ENCODE data around the gene PEDS1.
"Not testable (repeated sequence)": the region's sequence is repeated elsewhere in the genome, so short reads cannot be mapped to it uniquely, and the experiment has no call there.

Gene PEDS1

GRCh38 chr20:50153500-50154377 lies at the start of gene PEDS1:
PEDS1 (minus strand) TSS chr20:50153723; CDS start chr20:50153637, 86 bp downstream.
- Histone ChIP-seq H3K9ac (ENCODE audit: low read length) (peak within 1 kb of the TSS; percentile 84), H3K27me3 (ENCODE audit: control insufficient read depth, insufficient read depth, low read length) (no peaks in the 10 kb centered on the region; the same call in 1 of the 2 replicates), H3K4me1 (ENCODE audit: control insufficient read depth, insufficient read depth, low read length) (peaks cover 30% of the 10 kb centered on the region), H3K36me3 (ENCODE audit: control insufficient read depth, insufficient read depth, low read length) (peaks cover 13% of the 10 kb centered on the region), H3K27ac (ENCODE audit: low read depth, low read length) (peak within 1 kb of the TSS; percentile 76; the same call in 1 of the 2 replicates), H3K4me3 (ENCODE audit: low read depth, low read length) (peak within 1 kb of the TSS; percentile 79), H3K9me3 (ENCODE audit: control insufficient read depth, insufficient read depth, low read depth, low read length) (no peaks in the 10 kb centered on the region)

DNA sequence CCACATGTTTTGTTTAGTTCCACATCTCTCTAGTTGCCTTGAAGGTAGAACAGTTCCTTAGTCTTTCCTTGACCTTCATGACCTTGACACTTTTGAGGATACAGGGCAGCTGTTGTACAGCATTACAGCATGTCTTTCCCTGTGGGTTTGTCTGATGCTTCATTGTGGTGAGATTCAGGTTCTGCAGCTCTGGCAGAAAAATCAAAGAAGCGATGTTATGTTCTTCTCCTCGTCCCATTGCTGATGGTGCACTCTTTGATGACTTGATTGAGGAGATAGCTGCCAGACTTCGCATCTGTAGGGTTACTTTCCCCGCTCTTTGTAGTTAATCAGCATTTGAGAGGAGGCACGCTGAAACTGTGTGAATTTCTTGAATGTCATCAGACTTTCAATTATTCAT lies 49.2 kb upstream of the PEDS1 start:
- H3K4me3 ChIP-seq (ENCODE audit: low read depth, low read length): no peak overlapping the region
- no peak overlapping the region for H3K27ac ChIP-seq (ENCODE audit: low read depth, low read length)
- peaks cover 20% of the 10 kb centered on the region for H3K9me3 ChIP-seq (ENCODE audit: control insufficient read depth, insufficient read depth, low read depth, low read length)
- H3K4me1 ChIP-seq (ENCODE audit: control insufficient read depth, insufficient read depth, low read length): 0 out of 2 replicates have a peak, but pooled peaks cover 5% of the 10 kb centered on the region
- no peaks in the 10 kb centered on the region for H3K27me3 ChIP-seq (ENCODE audit: control insufficient read depth, insufficient read depth, low read length)
- no peaks in the 10 kb centered on the region for H3K36me3 ChIP-seq (ENCODE audit: control insufficient read depth, insufficient read depth, low read length)
- H3K9ac ChIP-seq (ENCODE audit: low read length): no peak overlapping the region

GRCh38 chr20:50201710-50202109 lies 48.2 kb upstream of the PEDS1 start:
- H3K9ac ChIP-seq (ENCODE audit: low read length); H3K36me3 ChIP-seq (ENCODE audit: control insufficient read depth, insufficient read depth, low read length); H3K4me1 ChIP-seq (ENCODE audit: control insufficient read depth, insufficient read depth, low read length): not testable (repeated sequence)

GRCh38 chr20:50200482-50201104 lies 47.1 kb upstream of the PEDS1 start:
- Histone ChIP-seq H3K27me3 (ENCODE audit: control insufficient read depth, insufficient read depth, low read length) (no peaks in the 10 kb centered on the region), H3K4me1 (ENCODE audit: control insufficient read depth, insufficient read depth, low read length) (peaks cover 6% of the 10 kb centered on the region; the same call in 1 of the 2 replicates), H3K9ac (ENCODE audit: low read length) (no peak overlapping the region), H3K36me3 (ENCODE audit: control insufficient read depth, insufficient read depth, low read length) (no peaks in the 10 kb centered on the region), H3K27ac (ENCODE audit: low read depth, low read length) (no peak overlapping the region), H3K9me3 (ENCODE audit: control insufficient read depth, insufficient read depth, low read depth, low read length) (peaks cover 20% of the 10 kb centered on the region), H3K4me3 (ENCODE audit: low read depth, low read length) (no peak overlapping the region)

More at GRCh38 chr20:50201710-50202109, 48.2 kb upstream of the PEDS1 start:
- not testable (repeated sequence) for H3K27me3 ChIP-seq (ENCODE audit: control insufficient read depth, insufficient read depth, low read length); H3K4me3 ChIP-seq (ENCODE audit: low read depth, low read length); H3K27ac ChIP-seq (ENCODE audit: low read depth, low read length)
- H3K9me3 ChIP-seq (ENCODE audit: control insufficient read depth, insufficient read depth, low read depth, low read length): peaks cover 20% of the 10 kb centered on the region

GRCh38 chr20:50199703-50200102 lies 46.2 kb upstream of the PEDS1 start:
- H3K4me1 ChIP-seq (ENCODE audit: control insufficient read depth, insufficient read depth, low read length): peaks cover 15% of the 10 kb centered on the region; the same call in 1 of the 2 replicates
- no peaks in the 10 kb centered on the region for H3K36me3 ChIP-seq (ENCODE audit: control insufficient read depth, insufficient read depth, low read length)
- no peak overlapping the region for H3K4me3 ChIP-seq (ENCODE audit: low read depth, low read length)
- no peaks in the 10 kb centered on the region for H3K27me3 ChIP-seq (ENCODE audit: control insufficient read depth, insufficient read depth, low read length)
- H3K27ac ChIP-seq (ENCODE audit: low read depth, low read length): no peak overlapping the region
- H3K9ac ChIP-seq (ENCODE audit: low read length): no peak overlapping the region
- H3K9me3 ChIP-seq (ENCODE audit: control insufficient read depth, insufficient read depth, low read depth, low read length): peaks cover 20% of the 10 kb centered on the region

- H3K27ac ChIP-seq (ENCODE audit: low read depth, low read length): no peak overlapping the region
Measured at GRCh38 chr20:50198716-50199115, 45.2 kb upstream of the PEDS1 start.

DNA sequence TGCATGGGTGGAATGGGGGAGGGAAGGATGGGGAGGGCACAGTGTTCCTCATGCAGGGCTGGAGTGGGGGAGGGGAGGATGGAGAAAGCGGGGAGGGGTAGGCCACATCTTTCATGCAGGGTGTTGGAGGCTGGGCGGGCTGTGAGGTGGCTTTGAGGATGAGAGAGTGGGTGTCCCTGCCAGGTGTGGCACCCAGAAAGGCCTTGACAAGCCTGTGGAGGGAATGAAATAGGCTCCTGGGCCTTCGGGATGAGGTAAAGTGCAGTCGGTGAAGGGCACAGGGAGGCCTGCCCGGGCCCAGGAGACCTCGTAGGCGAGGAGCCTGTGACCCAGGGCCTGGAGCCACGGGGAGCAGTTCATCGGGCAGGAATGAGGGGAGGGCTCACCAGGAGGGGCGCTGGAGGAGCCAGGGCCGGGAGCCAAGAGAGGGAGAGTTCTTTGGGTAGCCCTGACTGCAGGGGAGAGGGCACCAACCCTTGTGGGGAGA lies 44.7 kb upstream of the PEDS1 start:
- H3K36me3 ChIP-seq (ENCODE audit: control insufficient read depth, insufficient read depth, low read length): no peaks in the 10 kb centered on the region
- peaks cover 30% of the 10 kb centered on the region for H3K4me1 ChIP-seq (ENCODE audit: control insufficient read depth, insufficient read depth, low read length)
- H3K9me3 ChIP-seq (ENCODE audit: control insufficient read depth, insufficient read depth, low read depth, low read length): peaks cover 8% of the 10 kb centered on the region
- no peak overlapping the region for H3K9ac ChIP-seq (ENCODE audit: low read length)
- no peak overlapping the region for H3K27ac ChIP-seq (ENCODE audit: low read depth, low read length)
- no peak overlapping the region for H3K4me3 ChIP-seq (ENCODE audit: low read depth, low read length)
- no peaks in the 10 kb centered on the region for H3K27me3 ChIP-seq (ENCODE audit: control insufficient read depth, insufficient read depth, low read length)

More at GRCh38 chr20:50198716-50199115, 45.2 kb upstream of the PEDS1 start:
- H3K4me1 ChIP-seq (ENCODE audit: control insufficient read depth, insufficient read depth, low read length): peaks cover 25% of the 10 kb centered on the region
- H3K9ac ChIP-seq (ENCODE audit: low read length): no peak overlapping the region
- no peak overlapping the region for H3K4me3 ChIP-seq (ENCODE audit: low read depth, low read length)
- H3K36me3 ChIP-seq (ENCODE audit: control insufficient read depth, insufficient read depth, low read length): no peaks in the 10 kb centered on the region
- H3K27me3 ChIP-seq (ENCODE audit: control insufficient read depth, insufficient read depth, low read length): no peaks in the 10 kb centered on the region
- H3K9me3 ChIP-seq (ENCODE audit: control insufficient read depth, insufficient read depth, low read depth, low read length): peaks cover 13% of the 10 kb centered on the region

GRCh38 chr20:50197463-50198179 lies 44.1 kb upstream of the PEDS1 start:
- Histone ChIP-seq H3K4me3 (ENCODE audit: low read depth, low read length) (no peak overlapping the region), H3K36me3 (ENCODE audit: control insufficient read depth, insufficient read depth, low read length) (no peaks in the 10 kb centered on the region), H3K9ac (ENCODE audit: low read length) (no peak overlapping the region), H3K4me1 (ENCODE audit: control insufficient read depth, insufficient read depth, low read length) (peaks cover 35% of the 10 kb centered on the region), H3K9me3 (ENCODE audit: control insufficient read depth, insufficient read depth, low read depth, low read length) (peaks cover 7% of the 10 kb centered on the region), H3K27ac (ENCODE audit: low read depth, low read length) (no peak overlapping the region), H3K27me3 (ENCODE audit: control insufficient read depth, insufficient read depth, low read length) (no peaks in the 10 kb centered on the region)

GRCh38 chr20:50196896-50197295 lies 43.4 kb upstream of the PEDS1 start:
- Histone ChIP-seq H3K36me3 (ENCODE audit: control insufficient read depth, insufficient read depth, low read length) (no peaks in the 10 kb centered on the region), H3K4me3 (ENCODE audit: low read depth, low read length) (no peak overlapping the region), H3K9me3 (ENCODE audit: control insufficient read depth, insufficient read depth, low read depth, low read length) (peaks cover 7% of the 10 kb centered on the region), H3K27ac (ENCODE audit: low read depth, low read length) (no peak overlapping the region), H3K9ac (ENCODE audit: low read length) (no peak overlapping the region), H3K27me3 (ENCODE audit: control insufficient read depth, insufficient read depth, low read length) (no peaks in the 10 kb centered on the region), H3K4me1 (ENCODE audit: control insufficient read depth, insufficient read depth, low read length) (peaks cover 35% of the 10 kb centered on the region)

- Histone ChIP-seq H3K36me3 (ENCODE audit: control insufficient read depth, insufficient read depth, low read length) (no peaks in the 10 kb centered on the region), H3K4me1 (ENCODE audit: control insufficient read depth, insufficient read depth, low read length) (peaks cover 35% of the 10 kb centered on the region), H3K9me3 (ENCODE audit: control insufficient read depth, insufficient read depth, low read depth, low read length) (peaks cover 7% of the 10 kb centered on the region), H3K27me3 (ENCODE audit: control insufficient read depth, insufficient read depth, low read length) (no peaks in the 10 kb centered on the region), H3K9ac (ENCODE audit: low read length) (no peak overlapping the region), H3K4me3 (ENCODE audit: low read depth, low read length) (no peak overlapping the region), H3K27ac (ENCODE audit: low read depth, low read length) (no peak overlapping the region)
Measured at GRCh38 chr20:50196248-50196647, 42.7 kb upstream of the PEDS1 start.

All from HUES6 (cell line).